ENCODE results near the gene IL1RN.
A peak's percentile ranks its signal among the peaks of the same experiment; 100 is the strongest.

The IL1RN gene

GRCh38 chr2:113157118-113157896, 29.9 kb downstream of the IL1RN start:
- peak; percentile 41 for DNase-seq (ENCODE audit: low read depth)

- DNase-seq (ENCODE audit: low read depth) = no peak
Measured at GRCh38 chr2:113157897-113158753, 30.7 kb downstream of the IL1RN start.

GRCh38 chr2:113158884-113159553, 31.6 kb downstream of the IL1RN start:
- DNase-seq (ENCODE audit: low read depth) = no peak

GRCh38 chr2:113160248-113160647, 32.9 kb downstream of the IL1RN start:
- no peak for DNase-seq (ENCODE audit: low read depth)

- no peak for DNase-seq (ENCODE audit: low read depth)
Measured at GRCh38 chr2:113160962-113161361, 33.6 kb downstream of the IL1RN start.

- no peak for DNase-seq (ENCODE audit: low read depth)
Measured at GRCh38 chr2:113162173-113162572, 34.8 kb downstream of the IL1RN start.

GRCh38 chr2:113162869-113163268, 35.5 kb downstream of the IL1RN start:
- DNase-seq (ENCODE audit: low read depth) = no peak

- DNase-seq (ENCODE audit: low read depth) = no peak
Measured at GRCh38 chr2:113164215-113164929, 37.0 kb downstream of the IL1RN start.

GRCh38 chr2:113164930-113165585, 37.7 kb downstream of the IL1RN start:
- no peak for DNase-seq (ENCODE audit: low read depth)

- DNase-seq (ENCODE audit: low read depth) = no peak
Measured at GRCh38 chr2:113166187-113166645, 38.8 kb downstream of the IL1RN start.

- peak; percentile 20 for DNase-seq (ENCODE audit: low read depth)
Measured at GRCh38 chr2:113167115-113167932, 39.9 kb downstream of the IL1RN start.

GRCh38 chr2:113167962-113168340, 40.6 kb downstream of the IL1RN start:
- no peak for DNase-seq (ENCODE audit: low read depth)

- no peak for DNase-seq (ENCODE audit: low read depth)
Measured at GRCh38 chr2:113169002-113169530, 41.7 kb downstream of the IL1RN start.

GRCh38 chr2:113169586-113169985, 42.2 kb downstream of the IL1RN start:
- no peak for DNase-seq (ENCODE audit: low read depth)

GRCh38 chr2:113171334-113172075, 44.1 kb downstream of the IL1RN start:
- no peak for DNase-seq (ENCODE audit: low read depth)

- DNase-seq (ENCODE audit: low read depth) = no peak
Measured at GRCh38 chr2:113172721-113173541, 45.5 kb downstream of the IL1RN start.

- peak; percentile 75 for DNase-seq (ENCODE audit: low read depth)
Measured at GRCh38 chr2:113173542-113174375, 46.4 kb downstream of the IL1RN start, which contains the start of gene PSD4. Gene PSD4, plus strand, starts transcription at chr2:113173971. Its CDS starts 8,486 bp downstream, at chr2:113182457.

- no peak for DNase-seq (ENCODE audit: low read depth)
Measured at GRCh38 chr2:113174376-113174750, 47.0 kb downstream of the IL1RN start.

Data from activated T-helper 9 cell treated with anti-CD3 and anti-CD28 coated beads, Interleukin-2, amount 50 U/mL, for 16 hours (primary cell).